Muscle of back (tissue), 11 donors: ENCODE measurements around the gene PCDHGC4. TPM values are rescaled to one million over a fixed set of nuclear protein-coding genes. Genes with fewer than 3 reads are reported as not detected.

Experiments
- DNase-seq, 3 donors: peaks; one replicate each; pipeline versions ENCODE4 v3.0.0 to v3.0.0-alpha.2; 2013
- polyA plus RNA-seq, 10 donors: library from polyadenylated mRNA; unstranded; fragments of 120-200 nt; gene quantifications; one replicate each; pipeline ENCODE4 v1.2.1, GENCODE V29; 2013; ENCODE audit not compliant: insufficient read length in 10 of 10

PCDHGC4 gene
- polyA plus RNA-seq, 10 donors = 0.93 to 2.2 (median 1.6) TPM

- DNase-seq = no peak
Observed at GRCh38 chr5:141510850-141511601, 26.2 kb downstream of the PCDHGC4 start.

- DNase-seq = no peak
Observed at GRCh38 chr5:141511771-141512325, 27.0 kb downstream of the PCDHGC4 start.

- DNase-seq = peak in 2 of 3 donors; percentile 77 to 85
Observed at GRCh38 chr5:141512390-141512910, 27.6 kb downstream of the PCDHGC4 start.

GRCh38 chr5:141512911-141513626, 28.2 kb downstream of the PCDHGC4 start:
- DNase-seq = peak in 2 of 3 donors; percentile 67 to 91

GRCh38 chr5:141513627-141514329, 28.9 kb downstream of the PCDHGC4 start:
- peak; percentile 86 to 96 (median 89) for DNase-seq

DNA sequence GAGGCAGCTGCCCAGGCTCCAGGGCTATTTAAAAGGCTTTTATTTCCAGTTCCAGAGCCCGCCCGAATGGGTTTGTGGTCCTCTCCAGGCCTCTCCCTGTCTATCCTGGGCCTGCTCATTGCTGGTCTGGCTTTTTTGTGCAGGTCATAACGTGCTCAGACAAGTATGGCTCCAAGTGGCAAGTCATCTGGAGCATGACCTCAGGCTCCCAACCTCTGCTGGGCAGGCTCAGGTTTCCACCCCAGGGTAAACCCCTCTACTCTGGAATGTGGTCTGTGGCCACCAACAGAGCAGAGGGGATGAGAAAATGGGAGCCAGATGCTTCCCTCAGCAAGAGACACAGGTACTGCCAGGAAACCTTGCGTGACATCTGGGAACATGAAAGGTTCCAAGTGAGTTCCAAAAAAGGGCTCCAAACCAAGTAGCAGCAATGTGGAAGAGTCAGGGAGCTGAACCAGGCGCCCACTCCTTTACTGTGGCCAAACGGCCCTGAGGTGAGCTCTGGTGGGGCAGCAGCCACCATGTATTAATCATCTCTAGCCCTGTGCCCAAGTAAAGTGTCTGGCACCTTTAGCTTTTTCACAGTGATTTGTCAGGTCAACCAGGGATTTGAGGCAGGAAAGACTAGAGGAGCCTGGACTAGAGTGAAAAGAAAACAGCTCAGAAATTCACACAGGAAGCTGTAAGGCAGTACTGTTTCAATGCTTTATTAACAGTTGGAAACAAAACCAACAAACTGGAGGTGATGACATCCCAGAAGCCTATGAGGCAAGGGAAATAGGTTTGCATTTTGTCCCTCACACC, 29.7 kb downstream of the PCDHGC4 start:
- DNase-seq = peak in 1 of 3 donors; percentile 52

DNA sequence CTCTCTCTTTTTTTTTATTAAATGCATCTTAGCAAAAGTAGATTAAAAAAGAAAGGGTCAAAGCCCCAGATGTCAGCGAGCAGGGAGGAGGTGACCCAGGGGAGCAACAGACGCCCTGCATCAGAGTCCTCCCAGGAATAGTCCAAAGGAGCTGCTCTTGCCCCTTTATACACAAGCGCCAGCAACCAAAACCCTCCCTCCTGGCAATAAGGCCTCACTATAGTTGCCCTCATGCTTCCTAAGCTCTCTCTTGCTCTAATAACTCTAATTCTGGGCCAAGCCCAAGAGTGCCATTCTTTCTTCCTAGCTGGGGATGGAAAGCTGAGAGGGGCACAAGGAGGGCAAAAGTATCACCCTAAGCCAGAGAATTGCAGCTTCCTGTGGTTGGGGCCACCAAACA, 30.3 kb downstream of the PCDHGC4 start:
- DNase-seq = no peak

DNA sequence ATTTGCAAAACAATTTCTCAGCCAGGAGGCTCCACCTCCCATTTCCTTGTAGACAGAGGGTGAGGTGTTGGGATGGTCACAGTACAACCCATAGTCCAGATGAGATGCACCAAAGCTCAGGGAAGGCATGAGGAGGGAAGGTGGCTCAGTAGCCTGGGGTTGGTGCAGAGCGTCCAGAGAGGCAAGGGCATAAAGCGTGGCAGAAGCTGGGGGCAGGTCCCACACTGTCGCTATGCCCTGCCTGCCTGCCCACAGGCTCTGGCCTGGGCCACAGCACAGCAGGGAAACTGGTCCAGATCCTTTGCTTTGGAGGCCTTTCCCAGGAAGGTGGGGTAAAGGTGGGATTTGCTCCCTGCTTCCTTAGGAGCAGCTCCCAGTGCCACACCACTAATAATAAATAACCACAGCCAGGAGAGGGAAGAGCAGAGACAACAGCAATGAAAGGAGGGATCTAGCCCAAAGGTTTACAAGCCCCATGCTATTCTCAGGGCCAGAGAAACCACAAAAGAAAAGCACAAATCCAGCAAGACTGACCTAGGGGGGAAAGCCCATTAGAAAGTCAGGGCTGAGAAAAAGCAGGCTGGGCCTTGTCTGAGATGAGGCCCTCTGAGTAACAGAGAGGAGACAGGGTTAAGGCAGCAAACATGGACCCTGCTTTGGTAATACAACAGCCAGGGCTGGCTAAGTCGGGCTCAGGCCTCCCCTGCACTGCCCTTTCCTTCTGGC, 31.3 kb downstream of the PCDHGC4 start:
- DNase-seq = no peak

DNA sequence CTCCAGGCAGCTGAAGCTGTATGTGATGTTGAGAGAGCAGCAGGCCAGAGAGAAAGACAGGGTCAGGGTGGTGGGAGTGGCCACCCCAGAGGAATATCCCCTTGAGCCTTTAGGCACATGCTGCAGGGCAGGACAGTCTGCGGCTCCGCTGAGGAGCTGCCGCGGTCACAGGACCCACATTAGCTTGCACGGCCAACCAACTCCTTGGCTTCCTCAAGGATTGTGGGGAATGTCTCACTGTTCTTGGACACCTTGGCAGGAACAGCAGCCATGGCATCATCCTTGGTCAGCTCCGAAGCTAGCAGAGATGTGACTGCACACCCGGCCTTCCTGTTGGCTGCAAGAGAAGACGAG, 31.8 kb downstream of the PCDHGC4 start:
- peak in 1 of 3 donors; percentile 26 for DNase-seq

DNA sequence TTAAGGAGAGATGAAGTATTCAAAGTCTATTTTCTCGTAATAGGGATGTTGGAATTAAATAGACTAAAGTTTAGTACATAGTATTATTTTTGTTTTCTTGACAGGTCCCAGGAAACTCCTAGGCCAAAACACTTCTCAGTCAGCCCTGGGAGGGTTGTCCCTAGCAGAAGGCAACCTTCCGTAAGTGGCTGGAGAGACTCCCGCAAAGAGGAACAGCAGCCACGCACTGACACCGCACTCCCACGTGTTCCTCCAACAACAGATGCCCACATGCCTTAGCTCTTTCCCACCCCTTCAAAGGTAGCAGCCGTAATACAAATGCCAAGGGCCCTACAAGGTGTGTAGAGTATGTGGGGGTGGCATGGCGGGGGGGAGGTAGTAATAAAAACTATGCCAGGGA, 32.5 kb downstream of the PCDHGC4 start:
- no peak for DNase-seq

- peak in 2 of 3 donors; percentile 52 to 58 for DNase-seq
Observed at GRCh38 chr5:141517880-141518617, 33.2 kb downstream of the PCDHGC4 start.

- DNase-seq = no peak
Observed at GRCh38 chr5:141518618-141519015, 33.8 kb downstream of the PCDHGC4 start.

DNA sequence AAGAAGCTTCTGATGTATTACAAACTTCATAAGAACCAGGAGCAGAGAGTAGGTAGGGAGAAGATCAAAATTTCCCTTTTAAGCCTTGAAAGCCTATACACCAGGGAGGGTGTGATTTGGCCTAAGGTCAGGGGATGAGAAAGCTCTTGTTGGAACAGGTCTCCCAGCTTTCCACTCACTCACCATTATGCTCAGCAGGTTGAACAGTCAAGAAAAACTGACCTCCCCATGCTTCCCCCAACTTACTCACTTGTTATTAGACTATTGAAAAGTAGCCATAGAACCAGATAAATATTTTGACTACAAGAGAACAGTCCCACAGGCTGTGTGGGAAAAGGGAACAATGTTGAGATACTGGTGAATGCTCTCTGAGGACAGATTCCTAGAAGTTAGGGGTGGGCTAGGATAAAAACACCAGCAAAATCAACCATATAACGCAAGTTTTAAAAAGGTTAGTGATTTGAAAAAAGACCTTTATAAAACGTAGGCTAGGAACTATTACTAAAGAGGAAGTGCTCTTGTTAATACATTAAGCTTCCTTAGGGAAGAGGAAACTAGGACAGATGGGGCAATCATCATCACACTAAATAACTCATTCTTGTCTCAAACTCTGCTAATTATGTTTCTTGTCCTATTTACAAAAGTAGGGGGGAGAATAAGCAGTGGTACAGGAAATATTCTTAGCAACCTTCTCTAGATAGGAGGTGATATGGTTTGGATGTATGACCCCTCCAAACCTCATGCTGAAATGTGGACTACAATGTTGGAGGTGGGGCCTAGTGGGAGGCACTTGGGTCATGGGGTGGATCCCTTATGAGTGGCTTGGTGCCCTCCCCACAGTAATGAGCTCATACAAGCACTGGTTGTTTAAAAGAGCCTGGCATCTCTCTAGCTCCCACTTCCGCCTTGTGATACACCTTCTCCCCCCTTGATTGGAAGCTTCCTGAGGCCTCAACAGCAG, 35.1 kb downstream of the PCDHGC4 start:
- DNase-seq = no peak

DNA sequence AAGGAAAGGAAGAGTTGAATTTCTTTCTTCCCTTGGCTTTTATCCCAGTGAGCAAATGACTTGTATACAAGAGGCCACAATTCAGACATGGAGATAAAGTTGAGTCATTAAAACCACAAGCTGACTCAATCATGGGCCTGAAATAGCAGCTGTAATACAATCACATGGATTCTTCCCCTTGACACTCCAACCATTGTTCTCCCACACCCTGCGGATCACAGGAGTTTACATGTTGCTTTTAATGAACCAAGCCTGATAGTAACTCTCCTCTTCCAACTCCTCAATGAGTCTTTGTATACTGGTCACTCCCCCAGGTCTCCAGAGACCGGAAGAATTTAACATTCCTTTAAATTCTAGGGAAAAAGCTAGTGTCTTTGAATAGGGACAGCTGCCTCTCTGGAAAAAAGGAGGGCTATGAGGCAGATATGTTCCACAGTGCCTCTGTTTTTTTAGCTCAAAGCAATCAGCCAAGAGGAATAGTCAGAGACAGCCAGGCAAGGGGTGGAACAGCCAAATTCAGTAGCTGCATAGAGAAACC, 36.5 kb downstream of the PCDHGC4 start:
- peak; percentile 82 to 97 (median 92) for DNase-seq

DNA sequence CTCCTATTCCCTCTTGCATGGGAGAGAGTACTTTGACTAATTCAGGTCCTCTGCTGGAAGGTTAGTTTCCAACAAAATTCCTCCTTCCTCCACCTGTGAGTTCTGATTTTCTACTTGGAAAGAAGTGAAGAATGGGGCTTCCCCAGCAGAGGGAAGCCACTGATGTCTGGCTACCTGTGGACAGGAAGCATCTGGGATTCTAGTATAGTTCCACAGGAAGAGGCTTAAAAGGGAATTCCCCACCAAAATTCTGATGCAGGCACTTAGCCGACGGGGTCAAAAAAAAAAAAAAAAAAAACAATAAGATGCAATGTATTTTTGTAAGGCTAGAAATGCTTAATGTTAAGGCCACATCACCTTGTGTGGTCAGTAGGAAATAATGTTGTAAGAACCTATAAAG, 37.5 kb downstream of the PCDHGC4 start:
- DNase-seq = no peak

GRCh38 chr5:141523991-141524390, 39.2 kb downstream of the PCDHGC4 start:
- no peak for DNase-seq

GRCh38 chr5:141524604-141525597, 40.1 kb downstream of the PCDHGC4 start:
- peak; percentile 97 to 98 (median 98) for DNase-seq
